ENCODE results near the gene NEK6. TPM values are rescaled to one million over a fixed set of nuclear protein-coding genes. Genes with fewer than 3 reads are reported as not detected.

Gene NEK6
- total RNA-seq, 2 experiments from 2014 or later: 5.6 to 16.4 TPM

DNA sequence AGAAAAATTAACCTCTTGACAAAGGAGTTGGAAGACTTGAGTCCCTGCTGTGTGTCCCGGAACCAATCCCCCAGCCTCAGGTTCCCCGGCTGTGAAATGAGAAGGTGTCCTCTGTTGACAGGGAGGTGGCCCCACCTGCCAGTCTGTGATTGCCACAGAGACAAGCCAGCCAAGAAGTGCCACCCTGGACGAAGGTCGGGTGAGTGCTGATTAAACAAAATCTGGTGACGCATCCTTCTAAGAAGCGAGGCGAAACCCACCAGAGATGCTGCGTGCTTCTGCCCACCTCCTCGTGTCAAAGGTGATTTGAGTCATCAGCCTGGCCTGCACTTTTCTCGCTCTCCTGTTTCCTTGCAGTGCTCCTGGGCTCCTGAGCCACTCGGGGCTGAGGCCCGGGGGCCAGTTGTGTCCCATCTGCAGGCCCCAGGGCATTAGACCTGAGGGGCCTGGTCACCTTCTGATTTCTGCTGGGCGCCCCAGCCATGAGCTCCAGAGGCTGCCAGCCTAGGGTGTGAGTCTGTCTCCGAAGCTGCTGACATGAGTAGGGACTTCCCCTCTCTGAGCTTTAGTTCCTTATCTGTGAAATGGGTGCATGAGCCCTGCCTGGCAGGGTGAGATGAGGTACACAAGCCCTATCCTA lies 28.7 kb downstream of the NEK6 start:
- ChIA-PET CTCF (ENCODE audit: unreplicated experiment) (no interaction called here), POLR2A (interaction anchor here (0.6 to 1.2 kb wide), 5 partner anchors 20 to 522 kb away, joined by 3 to 6 read pairs (median 4); no protein-coding TSS in a partner anchor)
- peaks cover 40% of the 10 kb centered on the region for H3K4me1 ChIP-seq (ENCODE audit: insufficient read depth, low read length, poor library complexity, severe bottlenecking)

DNA sequence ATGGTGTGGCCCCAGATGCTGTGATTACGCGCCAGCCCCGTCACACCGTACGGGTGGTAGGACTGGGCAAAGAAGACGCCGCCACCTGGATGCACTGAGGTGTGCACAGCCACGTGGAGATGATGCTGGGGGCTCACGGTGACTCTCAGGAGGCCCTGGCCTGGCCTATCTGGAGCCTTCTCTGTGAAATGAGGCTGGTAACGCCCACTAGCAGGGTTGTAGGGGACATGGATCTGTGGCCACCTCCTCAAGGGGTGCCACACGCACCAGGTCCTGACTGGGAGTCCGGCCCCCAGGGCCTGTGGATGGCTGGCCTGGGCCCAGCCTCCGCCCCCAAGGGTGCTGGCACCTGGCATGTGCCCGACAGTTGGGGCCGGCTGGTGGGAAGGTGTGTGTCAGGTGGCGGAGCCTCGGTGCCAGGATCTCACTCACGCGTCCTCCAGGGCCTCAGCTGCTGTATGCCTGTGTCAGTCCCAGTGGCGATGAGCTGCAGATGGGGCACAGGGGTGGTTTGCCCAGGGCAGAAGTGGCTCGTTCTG lies 32.4 kb downstream of the NEK6 start:
- no peak overlapping the region for H3K27ac ChIP-seq (ENCODE audit: low read depth, low read length, poor library complexity, severe bottlenecking)
- no peak overlapping the region for H2AFZ ChIP-seq (ENCODE audit: low read length)
- no peak for TF ChIP-seq EZH2phosphoT487 (IDR thresholded peaks at IDR 0.05; ENCODE audit: borderline replicate concordance, low read depth, low read length)
- TF ChIP-seq, protein P1, sequence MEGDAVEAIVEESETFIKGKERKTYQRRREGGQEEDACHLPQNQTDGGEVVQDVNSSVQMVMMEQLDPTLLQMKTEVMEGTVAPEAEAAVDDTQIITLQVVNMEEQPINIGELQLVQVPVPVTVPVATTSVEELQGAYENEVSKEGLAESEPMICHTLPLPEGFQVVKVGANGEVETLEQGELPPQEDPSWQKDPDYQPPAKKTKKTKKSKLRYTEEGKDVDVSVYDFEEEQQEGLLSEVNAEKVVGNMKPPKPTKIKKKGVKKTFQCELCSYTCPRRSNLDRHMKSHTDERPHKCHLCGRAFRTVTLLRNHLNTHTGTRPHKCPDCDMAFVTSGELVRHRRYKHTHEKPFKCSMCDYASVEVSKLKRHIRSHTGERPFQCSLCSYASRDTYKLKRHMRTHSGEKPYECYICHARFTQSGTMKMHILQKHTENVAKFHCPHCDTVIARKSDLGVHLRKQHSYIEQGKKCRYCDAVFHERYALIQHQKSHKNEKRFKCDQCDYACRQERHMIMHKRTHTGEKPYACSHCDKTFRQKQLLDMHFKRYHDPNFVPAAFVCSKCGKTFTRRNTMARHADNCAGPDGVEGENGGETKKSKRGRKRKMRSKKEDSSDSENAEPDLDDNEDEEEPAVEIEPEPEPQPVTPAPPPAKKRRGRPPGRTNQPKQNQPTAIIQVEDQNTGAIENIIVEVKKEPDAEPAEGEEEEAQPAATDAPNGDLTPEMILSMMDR (conservative IDR thresholded peaks at IDR 0.05; ENCODE audit: low read length): peak; percentile 63
- POLR2A ChIA-PET: no interaction called here
- H3K4me1 ChIP-seq (ENCODE audit: insufficient read depth, low read length, poor library complexity, severe bottlenecking): peaks cover 63% of the 10 kb centered on the region
- H3K9me2 ChIP-seq (ENCODE audit: insufficient read depth, low read length): no peaks in the 10 kb centered on the region
- no TSS peak for BruUV-seq (replicated peaks)
- peak; percentile 66 for DNase-seq (ENCODE audit: low spot score)
- no peaks in the 10 kb centered on the region for H3K36me3 ChIP-seq (ENCODE audit: insufficient read depth, low read length)
- H3K9me3 ChIP-seq (ENCODE audit: low read length): no peaks in the 10 kb centered on the region
- H4K20me1 ChIP-seq (ENCODE audit: insufficient read depth, low read length): 0 out of 2 replicates have a peak, but pooled peaks cover 4% of the 10 kb centered on the region
- CTCF ChIA-PET (ENCODE audit: unreplicated experiment): no interaction called here
- intact Hi-C loops (cut with micrococcal nuclease; ENCODE audit: unreplicated experiment): no loop called here
- H3K79me2 ChIP-seq (ENCODE audit: insufficient read depth, low read depth, low read length): no peaks in the 10 kb centered on the region
- H3K4me3 ChIP-seq (ENCODE audit: low read depth, low read length, poor library complexity, severe bottlenecking): no peak overlapping the region
- peak overlapping the region; percentile 21 for H3K4me2 ChIP-seq (ENCODE audit: low read length)

More for the DNA sequence above, 28.7 kb downstream of the NEK6 start:
- H3K9me3 ChIP-seq (ENCODE audit: low read length): no peaks in the 10 kb centered on the region
- no peak overlapping the region for H3K27ac ChIP-seq (ENCODE audit: low read depth, low read length, poor library complexity, severe bottlenecking)
- 0 out of 2 replicates have a peak, but pooled peaks cover 4% of the 10 kb centered on the region for H4K20me1 ChIP-seq (ENCODE audit: insufficient read depth, low read length)
- H3K79me2 ChIP-seq (ENCODE audit: insufficient read depth, low read depth, low read length): no peaks in the 10 kb centered on the region
- peak; percentile 35 for DNase-seq (ENCODE audit: low spot score)
- H3K4me3 ChIP-seq (ENCODE audit: low read depth, low read length, poor library complexity, severe bottlenecking): no peak overlapping the region
- intact Hi-C loops (cut with micrococcal nuclease; ENCODE audit: unreplicated experiment): loop anchor here (2.0 kb wide), 1 partner anchor 22 kb away; no protein-coding TSS in a partner anchor
- no peaks in the 10 kb centered on the region for H3K36me3 ChIP-seq (ENCODE audit: insufficient read depth, low read length)
- BruUV-seq (replicated peaks): no TSS peak
- H2AFZ ChIP-seq (ENCODE audit: low read length): no peak overlapping the region
- H3K9me2 ChIP-seq (ENCODE audit: insufficient read depth, low read length): no peaks in the 10 kb centered on the region
- peak overlapping the region; percentile 21; the same call in 1 of the 2 replicates for H3K4me2 ChIP-seq (ENCODE audit: low read length)
- TF ChIP-seq, protein P1 (conservative IDR thresholded peaks at IDR 0.05; ENCODE audit: low read length): no peak
- no peak for TF ChIP-seq EZH2phosphoT487 (IDR thresholded peaks at IDR 0.05; ENCODE audit: borderline replicate concordance, low read depth, low read length)
